Vagina (tissue), 2 donors: Measurements from ENCODE around the gene ANKS1B.

Experiments
- CTCF ChIP-seq, 3 experiments: fragments of 450-650 bp in 2 of 3; fragments of 200-600 bp in 1 of 3; sonication (generic) in 1 of 3; IDR thresholded peaks; one replicate each; pipeline ENCODE4 v1.5.1; 2017 to 2019; ENCODE audit warnings: antibody characterized with exemption in 3 of 3, mild to moderate bottlenecking in 2 of 3, moderate library complexity in 2 of 3
- POLR2AphosphoS5 ChIP-seq, 2 donors: sonication (generic); formaldehyde crosslinking; IDR thresholded peaks; one replicate each; pipeline ENCODE4 v1.9.0; 2017; ENCODE audit warnings: antibody characterized with exemption in 2 of 2, mild to moderate bottlenecking in 2 of 2, low read depth in 1 of 2; ENCODE audit not compliant: insufficient read depth in 1 of 2

GRCh38 chr12:99522456-99522855, 462.3 kb downstream of the ANKS1B start:
- no peak for TF ChIP-seq CTCF (IDR thresholded peaks at IDR 0.05)
- TF ChIP-seq POLR2AphosphoS5 (IDR thresholded peaks at IDR 0.05; ENCODE audit: insufficient read depth in 1 of 2, low read depth in 1 of 2): no peak
